ENCODE results near the gene GPBAR1. TPM values are rescaled to one million over a fixed set of nuclear protein-coding genes. Genes with fewer than 3 reads are reported as not detected.

The GPBAR1 gene
- total RNA-seq, 4 donors from 2014 or later = 4.6 to 37.8 (median 13.5) TPM

GRCh38 chr2:218249691-218250090, 11.1 kb upstream of the GPBAR1 start:
- peaks cover 0 to 7% (median 0%) of the 10 kb centered on the region in 4 donors for H3K4me1 ChIP-seq
- no peak for DNase-seq (ENCODE audit: low spot score in 2 of 2)
- TF ChIP-seq POLR2A (IDR thresholded peaks at IDR 0.05) = no peak
- TF ChIP-seq EP300 (IDR thresholded peaks at IDR 0.05) = no peak
- TF ChIP-seq, protein P1, sequence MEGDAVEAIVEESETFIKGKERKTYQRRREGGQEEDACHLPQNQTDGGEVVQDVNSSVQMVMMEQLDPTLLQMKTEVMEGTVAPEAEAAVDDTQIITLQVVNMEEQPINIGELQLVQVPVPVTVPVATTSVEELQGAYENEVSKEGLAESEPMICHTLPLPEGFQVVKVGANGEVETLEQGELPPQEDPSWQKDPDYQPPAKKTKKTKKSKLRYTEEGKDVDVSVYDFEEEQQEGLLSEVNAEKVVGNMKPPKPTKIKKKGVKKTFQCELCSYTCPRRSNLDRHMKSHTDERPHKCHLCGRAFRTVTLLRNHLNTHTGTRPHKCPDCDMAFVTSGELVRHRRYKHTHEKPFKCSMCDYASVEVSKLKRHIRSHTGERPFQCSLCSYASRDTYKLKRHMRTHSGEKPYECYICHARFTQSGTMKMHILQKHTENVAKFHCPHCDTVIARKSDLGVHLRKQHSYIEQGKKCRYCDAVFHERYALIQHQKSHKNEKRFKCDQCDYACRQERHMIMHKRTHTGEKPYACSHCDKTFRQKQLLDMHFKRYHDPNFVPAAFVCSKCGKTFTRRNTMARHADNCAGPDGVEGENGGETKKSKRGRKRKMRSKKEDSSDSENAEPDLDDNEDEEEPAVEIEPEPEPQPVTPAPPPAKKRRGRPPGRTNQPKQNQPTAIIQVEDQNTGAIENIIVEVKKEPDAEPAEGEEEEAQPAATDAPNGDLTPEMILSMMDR (IDR thresholded peaks at IDR 0.05) = no peak
- H3K27me3 ChIP-seq = no peaks in the 10 kb centered on the region
- H3K27ac ChIP-seq = no peak overlapping the region
- H3K36me3 ChIP-seq = peaks cover 8 to 100% (median 74%) of the 10 kb centered on the region in 3 donors
- no peak overlapping the region for H3K4me3 ChIP-seq
- WGBS, 2 donors = 89 to 91% methylated on average over 13 of the region's 13 CpGs
- no peaks in the 10 kb centered on the region for H3K9me3 ChIP-seq

GRCh38 chr2:218252509-218253231, 8.1 kb upstream of the GPBAR1 start:
- H3K36me3 ChIP-seq = peaks cover 4 to 99% (median 50%) of the 10 kb centered on the region in 3 donors
- H3K4me3 ChIP-seq = no peak overlapping the region
- H3K27me3 ChIP-seq = no peaks in the 10 kb centered on the region
- H3K27ac ChIP-seq = no peak overlapping the region
- TF ChIP-seq, protein P1 (IDR thresholded peaks at IDR 0.05) = no peak
- TF ChIP-seq POLR2A (IDR thresholded peaks at IDR 0.05) (no peak), EP300 (IDR thresholded peaks at IDR 0.05) (no peak)
- 71 to 79% methylated on average over 6 of the region's 7 CpGs for WGBS, 2 donors
- DNase-seq (ENCODE audit: low spot score in 2 of 2) = no peak
- no peaks in the 10 kb centered on the region for H3K9me3 ChIP-seq
- H3K4me1 ChIP-seq = peaks cover 0 to 17% (median 0%) of the 10 kb centered on the region in 4 donors

GRCh38 chr2:218253232-218253625, 7.6 kb upstream of the GPBAR1 start:
- no peak overlapping the region for H3K27ac ChIP-seq
- H3K9me3 ChIP-seq = no peaks in the 10 kb centered on the region
- H3K4me3 ChIP-seq = no peak overlapping the region
- 85 to 87% methylated on average over 5 of the region's 5 CpGs for WGBS, 2 donors
- H3K4me1 ChIP-seq = peaks cover 0 to 18% (median 2%) of the 10 kb centered on the region in 4 donors
- peaks cover 4 to 93% (median 46%) of the 10 kb centered on the region in 3 donors for H3K36me3 ChIP-seq
- no peaks in the 10 kb centered on the region for H3K27me3 ChIP-seq
- TF ChIP-seq, protein P1 (IDR thresholded peaks at IDR 0.05) = no peak
- TF ChIP-seq POLR2A (IDR thresholded peaks at IDR 0.05) (no peak), EP300 (IDR thresholded peaks at IDR 0.05) (no peak)
- no peak for DNase-seq (ENCODE audit: low spot score in 2 of 2)

- peaks cover 2 to 71% (median 32%) of the 10 kb centered on the region in 3 donors for H3K36me3 ChIP-seq
- WGBS, 2 donors = 70 to 76% methylated on average over 6 of the region's 6 CpGs
- DNase-seq (ENCODE audit: low spot score in 2 of 2) = no peak
Measured at GRCh38 chr2:218255446-218255845, 5.4 kb upstream of the GPBAR1 start.

DNA sequence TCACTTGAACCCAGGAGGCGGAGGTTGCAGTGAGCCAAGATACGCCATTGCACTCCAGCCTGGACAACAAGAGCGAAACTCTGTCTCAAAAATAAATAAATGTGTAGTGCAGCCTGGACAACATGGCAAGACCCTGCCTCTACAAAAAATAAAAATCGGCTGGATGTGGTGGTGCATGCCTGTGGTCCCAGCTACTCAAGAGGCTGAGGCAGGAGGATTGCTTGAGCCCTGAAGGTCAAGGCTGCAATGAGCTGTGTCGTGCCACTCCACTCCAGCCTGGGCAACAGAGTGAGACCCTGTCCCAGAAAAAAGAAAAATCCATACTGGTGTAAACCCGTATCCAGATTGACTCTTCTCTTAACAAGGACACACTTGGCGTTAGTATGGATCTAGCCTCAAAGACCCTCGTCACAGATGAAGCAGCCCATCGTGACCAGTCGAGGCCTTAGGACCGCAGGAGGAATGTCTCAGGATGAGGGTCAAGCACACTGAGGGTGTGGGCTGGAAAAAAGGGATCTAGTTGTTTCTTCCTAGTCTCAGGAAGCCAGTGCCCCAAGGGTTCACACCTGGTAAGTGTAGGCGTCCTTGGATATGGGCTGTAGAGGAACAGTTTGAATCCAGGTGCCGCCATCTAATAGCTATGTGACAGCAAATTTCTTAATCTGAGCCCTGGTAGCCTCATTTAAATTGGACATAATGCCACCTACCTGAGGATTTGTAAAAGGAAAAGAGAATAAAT, 4.0 kb upstream of the GPBAR1 start:
- 86 to 91% methylated on average over 13 of the region's 13 CpGs for WGBS, 2 donors
- DNase-seq (ENCODE audit: low spot score in 2 of 2) = no peak

More at GRCh38 chr2:218255446-218255845, 5.4 kb upstream of the GPBAR1 start:
- H3K4me3 ChIP-seq = no peak overlapping the region
- H3K27ac ChIP-seq = no peak overlapping the region
- TF ChIP-seq POLR2A (IDR thresholded peaks at IDR 0.05) = no peak
- no peaks in the 10 kb centered on the region for H3K27me3 ChIP-seq
- H3K9me3 ChIP-seq = no peaks in the 10 kb centered on the region
- H3K4me1 ChIP-seq = peaks cover 0 to 40% (median 20%) of the 10 kb centered on the region in 4 donors

More for the DNA sequence above, 4.0 kb upstream of the GPBAR1 start:
- H3K36me3 ChIP-seq = peaks cover 0 to 58% (median 20%) of the 10 kb centered on the region in 3 donors
- peaks cover 0 to 53% (median 32%) of the 10 kb centered on the region in 4 donors for H3K4me1 ChIP-seq
- no peaks in the 10 kb centered on the region for H3K27me3 ChIP-seq
- no peaks in the 10 kb centered on the region for H3K9me3 ChIP-seq
- no peak overlapping the region for H3K4me3 ChIP-seq
- TF ChIP-seq EP300 (IDR thresholded peaks at IDR 0.05) (no peak), POLR2A (IDR thresholded peaks at IDR 0.05) (no peak)
- TF ChIP-seq, protein P1 (IDR thresholded peaks at IDR 0.05) = no peak
- H3K27ac ChIP-seq = peak overlapping the region in 2 of 4 donors; percentile 38 to 40
